Endothelial cell (in vitro differentiated cells): ENCODE data around the gene ROGDI. TPM values are rescaled to one million over a fixed set of nuclear protein-coding genes. Genes with fewer than 3 reads are reported as not detected.
A peak's percentile ranks its signal among the peaks of the same experiment; 100 is the strongest.

Experiments used
- DNase-seq: peaks from one replicate; pipeline ENCODE4 v3.0.0; 2021; ENCODE audit warnings: low spot score
- H3K27ac Mint-ChIP-seq: one replicate; pipeline ENCODE4 v1.8.0; 2021; ENCODE audit warnings: mixed read lengths, inconsistent platforms; ENCODE audit not compliant: unreplicated experiment
- H3K27me3 Mint-ChIP-seq: one replicate; pipeline ENCODE4 v1.8.0; 2021; ENCODE audit warnings: mild to moderate bottlenecking, moderate library complexity, mixed read lengths, inconsistent platforms; ENCODE audit not compliant: unreplicated experiment
- H3K36me3 Mint-ChIP-seq: one replicate; pipeline ENCODE4 v1.8.0; 2021; ENCODE audit warnings: mild to moderate bottlenecking, low read depth, mixed read lengths, inconsistent platforms; ENCODE audit not compliant: unreplicated experiment
- H3K4me1 Mint-ChIP-seq: one replicate; pipeline ENCODE4 v1.8.0; 2021; ENCODE audit warnings: mild to moderate bottlenecking, mixed read lengths, inconsistent platforms; ENCODE audit not compliant: unreplicated experiment
- H3K4me3 Mint-ChIP-seq: one replicate; pipeline ENCODE4 v1.8.0; 2021; ENCODE audit warnings: mild to moderate bottlenecking, mixed read lengths, inconsistent platforms; ENCODE audit not compliant: unreplicated experiment
- H3K9me3 Mint-ChIP-seq: one replicate; pipeline ENCODE4 v1.8.0; 2021; ENCODE audit warnings: mixed read lengths, inconsistent platforms; ENCODE audit not compliant: unreplicated experiment
- total RNA-seq: library from RNA; stranded (reverse); fragmentation: NEBNext Ultra II Directional; extraction: Animal tissue kit (Norgen Biotek cat#: 25700); gene quantifications from one replicate; pipeline ENCODE4 v1.2.1, GENCODE V29; 2021; ENCODE audit not compliant: unreplicated experiment
- TF ChIP-seq, protein P1 (sequence below): fragments of 200-600 bp; sonication (generic); IDR thresholded peaks from one replicate; pipeline ENCODE4 v1.5.0; 2021; ENCODE audit warnings: antibody characterized with exemption; ENCODE audit not compliant: unreplicated experiment

ROGDI gene
- total RNA-seq, 1 donor from 2014 or later, result 46.2 TPM

DNA sequence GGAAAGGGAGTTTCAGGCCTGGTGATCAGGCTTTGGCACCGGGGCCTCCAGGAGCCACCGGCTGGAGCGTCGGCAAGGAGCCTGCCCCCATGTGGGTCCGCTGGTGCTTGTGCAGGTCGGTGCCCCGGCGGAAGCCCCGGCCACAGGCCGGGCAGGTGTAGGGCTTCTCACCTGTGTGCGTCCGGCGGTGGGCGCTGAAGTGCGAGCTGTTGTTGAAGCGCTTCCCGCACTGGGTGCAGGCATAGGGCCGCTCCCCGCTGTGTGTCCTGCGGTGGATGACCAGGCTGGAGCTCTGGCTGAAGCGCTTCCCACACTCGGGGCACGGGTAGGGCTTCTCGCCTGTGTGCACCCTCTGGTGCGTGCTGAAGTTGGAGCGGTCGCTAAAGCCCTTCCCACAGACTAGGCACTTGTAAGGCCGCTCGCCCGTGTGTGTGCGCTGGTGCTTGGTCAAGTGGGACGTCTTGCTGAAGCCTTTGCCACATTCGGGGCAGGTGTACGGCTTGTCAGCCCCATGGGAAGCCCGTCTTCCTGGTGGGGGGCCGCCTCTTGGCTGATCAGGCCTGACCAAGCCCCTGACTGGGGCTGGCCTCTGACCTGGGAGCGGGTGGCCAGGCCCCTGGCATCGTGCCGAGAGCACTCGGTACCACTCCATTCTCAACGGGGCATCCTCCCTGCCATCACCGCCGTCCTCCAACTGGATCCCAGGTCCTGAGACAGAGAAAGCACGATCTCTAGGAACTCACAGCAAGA, 49.9 kb downstream of the ROGDI start:
- no peak overlapping the region for H3K27ac Mint-ChIP-seq
- no peaks in the 10 kb centered on the region for H3K4me1 Mint-ChIP-seq
- peaks cover 32% of the 10 kb centered on the region for H3K36me3 Mint-ChIP-seq
- TF ChIP-seq, protein P1, sequence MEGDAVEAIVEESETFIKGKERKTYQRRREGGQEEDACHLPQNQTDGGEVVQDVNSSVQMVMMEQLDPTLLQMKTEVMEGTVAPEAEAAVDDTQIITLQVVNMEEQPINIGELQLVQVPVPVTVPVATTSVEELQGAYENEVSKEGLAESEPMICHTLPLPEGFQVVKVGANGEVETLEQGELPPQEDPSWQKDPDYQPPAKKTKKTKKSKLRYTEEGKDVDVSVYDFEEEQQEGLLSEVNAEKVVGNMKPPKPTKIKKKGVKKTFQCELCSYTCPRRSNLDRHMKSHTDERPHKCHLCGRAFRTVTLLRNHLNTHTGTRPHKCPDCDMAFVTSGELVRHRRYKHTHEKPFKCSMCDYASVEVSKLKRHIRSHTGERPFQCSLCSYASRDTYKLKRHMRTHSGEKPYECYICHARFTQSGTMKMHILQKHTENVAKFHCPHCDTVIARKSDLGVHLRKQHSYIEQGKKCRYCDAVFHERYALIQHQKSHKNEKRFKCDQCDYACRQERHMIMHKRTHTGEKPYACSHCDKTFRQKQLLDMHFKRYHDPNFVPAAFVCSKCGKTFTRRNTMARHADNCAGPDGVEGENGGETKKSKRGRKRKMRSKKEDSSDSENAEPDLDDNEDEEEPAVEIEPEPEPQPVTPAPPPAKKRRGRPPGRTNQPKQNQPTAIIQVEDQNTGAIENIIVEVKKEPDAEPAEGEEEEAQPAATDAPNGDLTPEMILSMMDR, result no peak
- no peaks in the 10 kb centered on the region for H3K9me3 Mint-ChIP-seq
- peaks cover 1% of the 10 kb centered on the region for H3K27me3 Mint-ChIP-seq
- DNase-seq, result no peak
- H3K4me3 Mint-ChIP-seq, result no peak overlapping the region

DNA sequence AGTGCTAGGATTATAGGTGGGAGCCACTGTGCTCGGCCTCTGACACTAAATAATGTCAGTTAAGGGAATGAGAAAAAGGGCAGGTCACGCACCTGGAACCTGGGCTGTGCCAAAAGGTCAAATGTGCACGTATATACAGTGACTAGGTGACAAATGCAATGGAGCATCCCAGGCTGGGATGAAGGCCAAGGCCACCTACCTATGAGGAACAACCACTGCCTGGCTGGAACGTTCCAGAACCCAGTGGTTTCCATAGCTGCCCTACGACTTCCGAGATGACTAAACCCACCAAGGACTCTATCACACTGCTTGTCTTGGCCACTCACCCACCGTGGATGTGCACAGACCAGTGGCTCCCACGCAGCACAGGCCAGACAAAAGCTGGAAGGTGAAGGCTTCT, 51.5 kb downstream of the ROGDI start:
- Mint-ChIP-seq H3K27ac (no peak overlapping the region), H3K4me3 (no peak overlapping the region), H3K27me3 (peaks cover 1% of the 10 kb centered on the region), H3K9me3 (no peaks in the 10 kb centered on the region), H3K36me3 (peaks cover 27% of the 10 kb centered on the region), H3K4me1 (no peaks in the 10 kb centered on the region)
- TF ChIP-seq, protein P1, result no peak
- no peak for DNase-seq

DNA sequence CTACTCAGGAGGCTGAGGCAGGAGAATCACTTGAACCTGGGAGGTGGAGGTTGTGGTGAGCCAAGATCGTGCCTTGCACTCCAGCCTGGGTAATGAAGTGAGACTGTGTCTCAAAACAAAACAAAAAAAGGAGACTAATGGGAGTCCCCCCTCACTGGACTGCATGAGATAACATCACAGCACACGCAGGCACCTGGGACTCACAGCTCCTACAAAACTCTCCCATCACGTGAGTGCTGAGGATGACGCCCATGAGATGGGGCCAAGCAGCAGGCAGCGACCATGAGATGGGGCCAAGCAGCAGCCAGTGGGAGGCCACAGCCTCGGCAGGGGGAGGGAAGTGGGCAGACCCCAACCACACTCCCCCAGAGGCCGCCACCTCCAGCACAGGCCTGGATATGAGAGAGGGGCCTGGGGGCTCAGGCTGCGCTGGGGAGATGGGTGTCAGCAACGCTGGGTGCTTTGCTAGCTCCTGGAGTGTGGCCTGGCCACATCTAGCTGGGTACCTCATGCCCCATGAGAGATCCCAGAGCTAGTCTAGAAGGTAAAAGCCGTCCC, 52.7 kb downstream of the ROGDI start:
- Mint-ChIP-seq H3K36me3 (peaks cover 18% of the 10 kb centered on the region), H3K4me1 (no peaks in the 10 kb centered on the region), H3K9me3 (no peaks in the 10 kb centered on the region), H3K27ac (no peak overlapping the region), H3K27me3 (peaks cover 1% of the 10 kb centered on the region), H3K4me3 (no peak overlapping the region)
- TF ChIP-seq, protein P1, result no peak
- no peak for DNase-seq

DNA sequence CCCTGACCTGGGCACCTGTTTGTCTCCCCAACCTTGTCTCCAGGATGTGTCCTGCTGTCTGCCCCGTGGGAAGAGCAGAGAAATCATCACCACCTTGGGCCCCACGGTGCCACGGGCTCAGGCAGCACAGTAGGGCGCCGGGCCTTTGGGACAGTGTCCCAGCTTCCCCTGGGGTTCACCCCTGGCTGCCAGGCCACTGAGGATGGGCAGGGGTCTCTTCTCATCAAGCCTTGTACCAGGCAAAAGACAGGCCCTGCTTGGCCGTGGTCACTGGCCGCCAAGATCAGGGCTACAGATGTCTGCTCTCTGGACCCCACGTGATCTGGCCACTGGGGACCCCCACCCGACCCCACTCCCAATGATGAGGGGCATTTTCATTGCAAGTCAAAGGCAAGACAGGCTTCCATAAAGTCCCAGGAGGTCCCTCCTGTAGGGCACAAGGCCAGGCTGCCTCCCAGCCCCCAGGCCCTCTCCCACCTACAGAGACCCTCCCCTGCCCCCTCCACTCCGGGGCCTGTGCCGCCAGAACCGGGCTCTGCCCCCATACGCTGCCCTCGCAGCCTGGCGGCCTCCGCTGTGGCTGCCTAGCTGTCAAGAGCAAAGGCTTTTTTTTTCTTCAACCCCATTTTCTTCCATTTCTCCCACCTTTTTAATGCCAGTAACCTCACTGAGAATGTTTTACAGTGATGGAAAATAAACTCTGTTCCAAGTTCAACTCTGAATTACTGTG, 53.6 kb downstream of the ROGDI start:
- DNase-seq, result no peak
- Mint-ChIP-seq H3K4me3 (peak overlapping the region; percentile 43), H3K4me1 (no peaks in the 10 kb centered on the region), H3K27ac (peak overlapping the region; percentile 76), H3K36me3 (peaks cover 16% of the 10 kb centered on the region), H3K27me3 (peaks cover 1% of the 10 kb centered on the region), H3K9me3 (no peaks in the 10 kb centered on the region)
- TF ChIP-seq, protein P1, result no peak
